ENCODE measurements around the gene DNAJC9.

Gene DNAJC9

DNA sequence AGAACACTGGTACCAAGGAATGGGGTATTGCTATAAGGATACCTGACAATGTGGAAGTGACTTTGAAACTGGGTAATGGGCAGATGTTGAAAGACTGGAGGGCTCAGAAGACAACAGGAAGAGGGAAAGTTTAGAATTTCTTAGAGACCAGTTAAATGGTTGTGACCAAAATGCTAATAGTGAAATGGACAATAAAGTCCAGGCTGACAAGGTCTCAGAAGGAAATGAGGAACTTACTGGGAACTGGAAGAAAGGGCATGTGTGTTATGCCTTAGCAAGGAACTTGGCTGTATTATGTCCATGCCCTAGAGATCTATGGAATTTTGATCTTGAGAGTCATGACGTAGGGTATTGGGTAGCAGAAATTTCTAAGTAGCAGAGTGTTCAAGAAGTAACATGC lies 41.2 kb downstream of the DNAJC9 start:
- ATAC-seq (ENCODE audit: low read depth) (no peak), DNase-seq (ENCODE audit: low spot score) (no peak)
- peaks cover 4% of the 10 kb centered on the region; the same call in 1 of the 2 replicates for H3K36me3 ChIP-seq (ENCODE audit: low read depth)
- no peaks in the 10 kb centered on the region for H3K27me3 ChIP-seq (ENCODE audit: insufficient read depth, poor library complexity, severe bottlenecking)
- H3K4me3 ChIP-seq (ENCODE audit: severe bottlenecking), result no peak overlapping the region
- no peak overlapping the region for H3K27ac ChIP-seq (ENCODE audit: poor library complexity, severe bottlenecking)
- no peaks in the 10 kb centered on the region for H3K9me3 ChIP-seq (ENCODE audit: severe bottlenecking)
- TF ChIP-seq, protein P1, sequence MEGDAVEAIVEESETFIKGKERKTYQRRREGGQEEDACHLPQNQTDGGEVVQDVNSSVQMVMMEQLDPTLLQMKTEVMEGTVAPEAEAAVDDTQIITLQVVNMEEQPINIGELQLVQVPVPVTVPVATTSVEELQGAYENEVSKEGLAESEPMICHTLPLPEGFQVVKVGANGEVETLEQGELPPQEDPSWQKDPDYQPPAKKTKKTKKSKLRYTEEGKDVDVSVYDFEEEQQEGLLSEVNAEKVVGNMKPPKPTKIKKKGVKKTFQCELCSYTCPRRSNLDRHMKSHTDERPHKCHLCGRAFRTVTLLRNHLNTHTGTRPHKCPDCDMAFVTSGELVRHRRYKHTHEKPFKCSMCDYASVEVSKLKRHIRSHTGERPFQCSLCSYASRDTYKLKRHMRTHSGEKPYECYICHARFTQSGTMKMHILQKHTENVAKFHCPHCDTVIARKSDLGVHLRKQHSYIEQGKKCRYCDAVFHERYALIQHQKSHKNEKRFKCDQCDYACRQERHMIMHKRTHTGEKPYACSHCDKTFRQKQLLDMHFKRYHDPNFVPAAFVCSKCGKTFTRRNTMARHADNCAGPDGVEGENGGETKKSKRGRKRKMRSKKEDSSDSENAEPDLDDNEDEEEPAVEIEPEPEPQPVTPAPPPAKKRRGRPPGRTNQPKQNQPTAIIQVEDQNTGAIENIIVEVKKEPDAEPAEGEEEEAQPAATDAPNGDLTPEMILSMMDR (IDR thresholded peaks at IDR 0.05; ENCODE audit: poor library complexity, severe bottlenecking), result no peak
- H3K4me1 ChIP-seq (ENCODE audit: insufficient read depth, poor library complexity, severe bottlenecking), result no peaks in the 10 kb centered on the region

- no peaks in the 10 kb centered on the region for H3K4me1 ChIP-seq (ENCODE audit: insufficient read depth, poor library complexity, severe bottlenecking)
- H3K27ac ChIP-seq (ENCODE audit: poor library complexity, severe bottlenecking), result no peak overlapping the region
- DNase-seq (ENCODE audit: low spot score) (no peak), ATAC-seq (ENCODE audit: low read depth) (no peak)
- no peak overlapping the region for H3K4me3 ChIP-seq (ENCODE audit: severe bottlenecking)
- TF ChIP-seq, protein P1 (IDR thresholded peaks at IDR 0.05; ENCODE audit: poor library complexity, severe bottlenecking), result no peak
- no peaks in the 10 kb centered on the region for H3K9me3 ChIP-seq (ENCODE audit: severe bottlenecking)
- H3K36me3 ChIP-seq (ENCODE audit: low read depth), result no peaks in the 10 kb centered on the region
- H3K27me3 ChIP-seq (ENCODE audit: insufficient read depth, poor library complexity, severe bottlenecking), result no peaks in the 10 kb centered on the region
These were observed 42.0 kb downstream of the DNAJC9 start for GRCh38 chr10:73205081-73205480.

Data from RWPE2 (cell line).